Mesothelial cell of epicardium (in vitro differentiated cells): ENCODE results near the gene CCNY. TPM values are rescaled to one million over a fixed set of nuclear protein-coding genes. Genes with fewer than 3 reads are reported as not detected.
A peak's percentile ranks its signal among the peaks of the same experiment; 100 is the strongest.

ENCODE experiments used
- DNase-seq, 2 experiments: peaks; one replicate each; pipeline ENCODE4 v3.0.0; 2021; ENCODE audit warnings: low spot score in 2 of 2; ENCODE audit not compliant: unreplicated experiment in 2 of 2
- H3K27ac Mint-ChIP-seq: 2 replicates; pipeline ENCODE4 v1.8.0; 2021; ENCODE audit warnings: mixed read lengths
- H3K27me3 Mint-ChIP-seq: 2 replicates; pipeline ENCODE4 v1.8.0; 2021; ENCODE audit warnings: low read depth, mixed read lengths
- H3K36me3 Mint-ChIP-seq: 2 replicates; pipeline ENCODE4 v1.8.0; 2021; ENCODE audit warnings: mixed read lengths
- H3K4me1 Mint-ChIP-seq: 2 replicates; pipeline ENCODE4 v1.8.0; 2021; ENCODE audit warnings: mixed read lengths
- H3K4me3 Mint-ChIP-seq: 2 replicates; pipeline ENCODE4 v1.8.0; 2021; ENCODE audit warnings: mild to moderate bottlenecking, moderate library complexity, mixed read lengths
- H3K9me3 Mint-ChIP-seq: 2 replicates; pipeline ENCODE4 v1.8.0; 2021; ENCODE audit warnings: mixed read lengths
- CTCF ChIP-seq: fragments of 200-600 bp; sonication (generic); IDR thresholded peaks from one replicate; pipeline ENCODE4 v1.5.0; 2021; ENCODE audit warnings: antibody characterized with exemption; ENCODE audit not compliant: unreplicated experiment
- total RNA-seq: library from RNA; stranded (reverse); gene quantifications from 3 replicates; pipeline ENCODE4 v1.2.1, GENCODE V29; 2021

The CCNY gene
- total RNA-seq, 1 donor from 2014 or later = 75.4 TPM

DNA sequence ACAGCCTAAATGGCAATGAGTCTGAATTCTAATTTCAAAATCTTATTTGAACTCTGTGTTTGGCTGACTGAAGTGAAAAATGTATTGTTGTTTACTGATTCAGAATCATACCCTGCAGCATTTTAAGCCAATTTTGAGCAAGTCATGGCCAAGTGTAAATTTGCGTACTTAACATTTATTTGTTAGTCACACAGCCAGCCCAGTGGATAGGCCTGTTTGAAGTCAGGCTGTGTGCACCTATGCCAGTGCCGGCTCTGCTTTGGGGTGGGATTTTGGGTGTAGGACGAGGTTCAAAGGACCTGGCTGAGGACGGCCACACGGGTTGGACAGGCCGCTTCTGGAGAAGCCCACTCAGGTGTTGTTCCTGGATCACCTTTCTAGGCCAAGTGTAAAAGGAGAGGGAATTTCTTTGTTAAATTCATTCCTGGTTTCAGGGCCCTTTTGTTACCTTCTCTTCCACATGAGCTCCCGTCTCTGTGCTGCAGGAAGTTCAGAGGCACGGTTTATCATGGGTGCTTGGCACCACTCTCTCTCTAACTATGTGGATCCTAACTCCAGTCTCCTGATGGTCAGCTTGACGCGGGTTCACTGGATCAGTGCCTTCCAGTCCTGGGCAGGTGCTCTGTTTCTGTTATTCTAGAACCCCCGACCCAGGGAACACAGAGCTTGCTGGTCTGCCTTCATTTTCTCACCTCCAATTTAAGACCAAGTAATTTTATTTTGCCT is 84.7 kb downstream of the CCNY start:
- no peaks in the 10 kb centered on the region for H3K27me3 Mint-ChIP-seq
- no peaks in the 10 kb centered on the region for H3K36me3 Mint-ChIP-seq
- H3K27ac Mint-ChIP-seq = peak overlapping the region; percentile 89
- TF ChIP-seq CTCF = no peak
- H3K4me3 Mint-ChIP-seq = no peak overlapping the region
- peaks cover 17% of the 10 kb centered on the region for H3K4me1 Mint-ChIP-seq
- DNase-seq = no peak
- no peaks in the 10 kb centered on the region for H3K9me3 Mint-ChIP-seq

GRCh38 chr10:35421553-35422178 is 85.4 kb downstream of the CCNY start:
- Mint-ChIP-seq H3K9me3 (no peaks in the 10 kb centered on the region), H3K4me1 (peaks cover 17% of the 10 kb centered on the region), H3K27ac (peak overlapping the region; percentile 89), H3K36me3 (no peaks in the 10 kb centered on the region), H3K4me3 (no peak overlapping the region), H3K27me3 (no peaks in the 10 kb centered on the region)
- TF ChIP-seq CTCF = no peak
- no peak for DNase-seq

DNA sequence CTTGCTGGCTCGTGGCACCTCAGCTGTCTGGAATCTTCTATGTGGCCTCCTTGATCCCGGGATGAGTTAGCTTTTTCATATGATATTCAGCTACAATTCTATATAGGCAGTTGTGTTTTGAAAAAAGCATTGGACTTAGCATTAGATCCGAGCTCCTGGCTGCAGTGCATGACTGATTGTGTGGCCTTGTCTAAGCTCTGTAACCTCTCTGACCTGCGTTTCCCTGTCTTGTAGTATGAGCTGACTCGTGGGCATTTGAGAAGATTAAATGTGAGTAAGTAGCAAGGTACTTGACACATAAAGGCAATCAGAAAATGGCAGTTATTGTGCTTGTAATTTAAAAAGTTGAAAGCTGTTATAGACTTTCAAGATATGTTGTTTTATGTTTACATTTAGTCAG is 85.9 kb downstream of the CCNY start:
- Mint-ChIP-seq H3K36me3 (no peaks in the 10 kb centered on the region), H3K4me3 (no peak overlapping the region), H3K9me3 (no peaks in the 10 kb centered on the region), H3K27me3 (no peaks in the 10 kb centered on the region), H3K4me1 (peaks cover 17% of the 10 kb centered on the region), H3K27ac (no peak overlapping the region)
- no peak for DNase-seq
- TF ChIP-seq CTCF = no peak

GRCh38 chr10:35423505-35424306 is 87.4 kb downstream of the CCNY start:
- no peak overlapping the region for H3K4me3 Mint-ChIP-seq
- no peak overlapping the region for H3K27ac Mint-ChIP-seq
- TF ChIP-seq CTCF = no peak
- H3K4me1 Mint-ChIP-seq = peaks cover 17% of the 10 kb centered on the region
- no peaks in the 10 kb centered on the region for H3K27me3 Mint-ChIP-seq
- no peaks in the 10 kb centered on the region for H3K9me3 Mint-ChIP-seq
- no peak for DNase-seq
- H3K36me3 Mint-ChIP-seq = no peaks in the 10 kb centered on the region

GRCh38 chr10:35424680-35425285 is 88.5 kb downstream of the CCNY start:
- Mint-ChIP-seq H3K4me1 (peaks cover 17% of the 10 kb centered on the region), H3K36me3 (no peaks in the 10 kb centered on the region)
- no peak for DNase-seq

More at GRCh38 chr10:35424680-35425285, 88.5 kb downstream of the CCNY start:
- H3K27me3 Mint-ChIP-seq = no peaks in the 10 kb centered on the region
- H3K4me3 Mint-ChIP-seq = no peak overlapping the region
- no peaks in the 10 kb centered on the region for H3K9me3 Mint-ChIP-seq
- no peak for TF ChIP-seq CTCF
- H3K27ac Mint-ChIP-seq = no peak overlapping the region
